KOPT-K1 (cell line): ENCODE results near the gene MANEAL.

Source experiments
- H3K27ac ChIP-seq: fragments of 200-600 bp; sonication (generic); 2 replicates; pipeline ENCODE4 v1.5.1; 2016; ENCODE audit warnings: antibody characterized with exemption, mild to moderate bottlenecking, low read depth, low read length; ENCODE audit not compliant: poor library complexity, severe bottlenecking
- H3K36me3 ChIP-seq: fragments of 200-600 bp; sonication (generic); 2 replicates; pipeline ENCODE4 v1.5.1; 2017; ENCODE audit warnings: antibody characterized with exemption, mild to moderate bottlenecking, low read length, moderate library complexity; ENCODE audit not compliant: insufficient read depth
- H3K9me3 ChIP-seq: fragments of 200-600 bp; sonication (generic); 2 replicates; pipeline ENCODE4 v1.5.1; 2017; ENCODE audit warnings: antibody characterized with exemption, low read length, mild to moderate bottlenecking; ENCODE audit not compliant: insufficient read depth, poor library complexity, severe bottlenecking

The MANEAL gene

DNA sequence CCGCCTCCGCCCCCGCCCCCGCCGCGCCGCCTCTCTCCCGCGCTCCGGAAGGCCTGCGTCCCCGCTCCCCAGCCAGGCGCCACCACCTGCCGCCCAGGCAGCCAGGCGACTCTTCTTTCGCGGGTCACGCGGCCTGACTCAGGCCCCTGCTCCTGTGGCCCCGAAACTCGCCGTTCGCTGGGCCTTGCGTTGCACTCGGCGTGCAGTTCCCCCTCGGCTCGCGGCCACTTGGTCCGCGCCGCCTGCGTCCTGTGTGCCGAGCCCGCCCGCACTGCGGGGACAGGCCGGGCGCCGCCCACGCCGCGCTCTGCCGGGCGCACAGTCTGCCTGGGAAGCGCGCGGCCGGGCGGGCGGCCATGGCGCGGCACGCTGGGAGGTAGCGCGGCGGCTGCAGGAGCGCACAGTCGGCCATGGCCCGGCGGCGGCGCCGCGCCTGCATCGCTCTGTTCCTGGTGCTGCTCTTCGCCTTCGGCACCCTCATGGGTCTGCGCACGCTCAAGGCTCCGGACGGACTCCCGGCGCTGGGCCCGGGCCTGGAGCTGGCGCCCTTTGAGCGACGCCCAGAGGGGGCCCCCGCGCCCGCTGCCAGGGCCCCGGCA lies at the start of gene MANEAL:
Gene MANEAL, plus strand, starts transcription at position 75 of the 599 bp plus-strand sequence. Its CDS starts 336 bp downstream, at position 411.
- Histone ChIP-seq H3K9me3 (no peaks in the 10 kb centered on the region), H3K27ac (peak within 1 kb of the TSS; percentile 56), H3K36me3 (peaks cover 25% of the 10 kb centered on the region; the same call in 1 of the 2 replicates)

- H3K9me3 ChIP-seq, result peaks cover 7% of the 10 kb centered on the region
- H3K36me3 ChIP-seq, result no peaks in the 10 kb centered on the region
- no peak overlapping the region for H3K27ac ChIP-seq
These were observed 46.8 kb upstream of the MANEAL start for GRCh38 chr1:37746806-37747205.

- Histone ChIP-seq H3K27ac (no peak overlapping the region), H3K36me3 (no peaks in the 10 kb centered on the region), H3K9me3 (peaks cover 7% of the 10 kb centered on the region)
These were observed 45.1 kb upstream of the MANEAL start for GRCh38 chr1:37748565-37748964.

DNA sequence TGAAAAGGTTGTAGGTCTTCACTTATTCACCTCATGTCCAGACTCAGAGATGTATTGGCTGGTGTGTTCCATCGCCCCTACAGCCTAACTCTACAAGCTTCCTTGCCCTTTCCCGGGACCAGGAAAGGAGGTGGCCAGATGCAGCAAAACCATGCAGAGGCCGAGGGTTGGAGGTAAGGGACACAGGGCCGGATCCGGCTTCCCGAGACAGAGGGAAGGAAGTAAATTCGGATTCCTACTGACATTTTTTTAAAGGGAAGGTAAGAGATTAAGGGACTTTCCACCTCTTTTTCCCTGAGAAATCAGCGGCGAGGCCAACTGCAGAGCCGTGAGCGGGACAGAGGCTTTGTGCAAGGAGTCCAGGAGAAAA lies 41.4 kb upstream of the MANEAL start:
- H3K36me3 ChIP-seq, result no peaks in the 10 kb centered on the region
- H3K9me3 ChIP-seq, result peaks cover under 1% of the 10 kb centered on the region
- no peak overlapping the region for H3K27ac ChIP-seq

- Histone ChIP-seq H3K9me3 (peaks cover 4% of the 10 kb centered on the region), H3K27ac (no peak overlapping the region), H3K36me3 (no peaks in the 10 kb centered on the region)
These were observed 40.8 kb upstream of the MANEAL start for GRCh38 chr1:37752583-37753471.

GRCh38 chr1:37753473-37754321 lies 40.0 kb upstream of the MANEAL start:
- Histone ChIP-seq H3K36me3 (no peaks in the 10 kb centered on the region), H3K9me3 (peaks cover 4% of the 10 kb centered on the region), H3K27ac (no peak overlapping the region)

GRCh38 chr1:37755290-37755689 lies 38.4 kb upstream of the MANEAL start:
- no peak overlapping the region for H3K27ac ChIP-seq
- H3K9me3 ChIP-seq, result peaks cover 4% of the 10 kb centered on the region
- no peaks in the 10 kb centered on the region for H3K36me3 ChIP-seq

GRCh38 chr1:37755951-37756560 lies 37.6 kb upstream of the MANEAL start:
- Histone ChIP-seq H3K27ac (no peak overlapping the region), H3K36me3 (no peaks in the 10 kb centered on the region), H3K9me3 (peaks cover 4% of the 10 kb centered on the region)

GRCh38 chr1:37759451-37759850 lies 34.2 kb upstream of the MANEAL start:
- H3K36me3 ChIP-seq, result no peaks in the 10 kb centered on the region
- no peak overlapping the region for H3K27ac ChIP-seq
- H3K9me3 ChIP-seq, result peaks cover 4% of the 10 kb centered on the region

DNA sequence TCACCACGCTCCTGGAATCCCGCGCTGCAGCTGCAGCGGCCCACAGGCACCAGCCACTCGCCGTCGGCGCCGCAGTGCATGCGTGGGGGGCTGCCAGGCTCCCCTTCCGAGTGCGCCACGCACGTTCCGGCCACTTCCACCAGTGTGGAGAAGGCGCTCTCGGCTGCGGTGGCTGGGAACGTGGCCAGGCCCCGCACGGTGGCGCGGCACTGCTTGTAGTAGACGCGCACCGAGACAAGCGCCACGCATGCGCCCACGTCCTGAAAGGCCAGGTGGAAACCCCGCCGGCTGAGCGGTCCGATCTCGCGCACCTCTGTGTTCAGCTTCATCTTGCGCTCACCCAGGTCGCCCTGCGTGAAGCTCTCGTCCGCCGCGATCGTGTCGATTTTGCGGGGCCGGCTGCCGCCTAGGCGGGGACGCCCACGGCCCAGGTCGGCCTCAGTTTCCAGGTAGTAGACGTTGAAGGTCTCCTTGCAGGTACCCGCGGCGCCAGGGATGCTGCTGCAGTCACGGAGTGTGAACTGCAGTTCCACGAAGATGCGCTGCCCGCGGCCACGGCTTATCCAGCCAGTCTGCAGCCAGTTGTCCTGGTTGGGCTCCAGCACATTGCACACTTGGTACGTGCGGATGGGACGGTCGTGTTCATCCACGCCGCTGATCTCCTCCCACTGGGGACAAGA lies 32.1 kb upstream of the MANEAL start:
- Histone ChIP-seq H3K9me3 (peaks cover 4% of the 10 kb centered on the region), H3K27ac (no peak overlapping the region), H3K36me3 (no peaks in the 10 kb centered on the region)

DNA sequence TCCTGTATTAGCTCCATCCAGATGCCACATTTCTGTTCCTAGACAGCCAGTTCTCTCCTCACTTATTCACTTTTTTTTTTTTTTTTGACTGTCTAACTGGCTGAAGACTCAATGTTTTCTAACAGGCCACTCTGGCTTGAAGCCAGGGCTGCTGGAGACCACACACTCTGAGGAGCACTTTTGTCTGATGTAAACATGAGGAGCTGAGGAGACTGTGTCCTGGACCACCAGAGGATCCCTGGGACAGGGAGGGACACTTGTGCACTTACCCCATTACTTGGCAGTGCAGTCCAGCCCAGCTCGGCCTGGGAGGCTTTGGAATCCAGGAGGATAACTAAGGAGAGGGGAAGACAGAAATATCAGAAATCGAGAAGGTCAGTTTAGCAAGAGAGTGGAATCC lies 31.1 kb upstream of the MANEAL start:
- H3K9me3 ChIP-seq, result peaks cover under 1% of the 10 kb centered on the region
- no peaks in the 10 kb centered on the region for H3K36me3 ChIP-seq
- no peak overlapping the region for H3K27ac ChIP-seq

DNA sequence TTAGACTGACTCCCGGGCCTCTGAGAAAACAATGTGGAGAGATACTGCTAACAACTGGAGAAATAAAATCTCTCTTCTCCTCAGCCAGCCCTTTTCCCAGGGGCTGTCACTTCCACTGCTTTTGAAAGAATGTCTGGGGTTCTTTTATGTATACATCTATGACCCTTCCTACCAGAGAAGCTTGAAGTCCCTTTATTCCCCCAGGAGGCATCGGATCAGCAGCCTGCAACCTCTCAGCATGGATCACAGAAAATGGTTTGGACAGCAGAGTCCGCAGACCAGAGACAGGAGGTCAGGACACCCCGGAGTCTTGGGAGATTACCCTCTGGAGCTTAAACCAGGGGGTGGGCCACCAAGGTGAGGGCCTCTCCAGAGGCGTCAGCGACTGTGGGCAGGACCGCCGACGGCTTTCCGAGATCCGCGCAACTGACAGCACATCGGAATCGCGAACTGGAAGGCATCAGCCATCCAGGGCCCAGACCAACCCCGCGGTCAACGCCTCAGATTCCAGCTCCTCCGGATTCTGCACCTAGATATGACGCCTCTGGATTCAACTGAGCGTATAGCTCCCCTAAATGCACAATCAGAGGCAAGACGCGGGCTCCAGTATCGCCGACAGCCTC lies 29.7 kb upstream of the MANEAL start:
- Histone ChIP-seq H3K27ac (no peak overlapping the region), H3K9me3 (no peaks in the 10 kb centered on the region), H3K36me3 (no peaks in the 10 kb centered on the region)

DNA sequence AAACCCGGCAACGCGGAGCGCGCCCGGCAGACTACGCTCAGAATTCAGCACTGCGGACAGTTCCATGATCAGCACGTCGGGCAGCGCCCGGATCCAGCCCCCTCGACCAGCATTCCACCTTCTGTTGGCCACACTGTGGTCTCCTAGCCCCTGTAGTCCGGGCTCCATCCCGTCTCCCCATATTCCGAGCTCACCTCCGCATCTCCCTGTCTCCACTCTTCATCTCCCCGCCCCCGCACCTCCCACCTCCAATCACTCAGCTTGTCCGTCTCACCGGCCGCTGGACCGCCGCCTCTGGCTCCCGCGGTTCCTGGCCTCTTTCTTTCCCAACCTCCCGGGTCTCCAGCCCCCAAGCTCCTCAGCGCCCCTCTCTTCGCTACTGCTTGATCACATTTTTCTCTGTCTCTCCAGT lies 29.2 kb upstream of the MANEAL start:
- no peaks in the 10 kb centered on the region for H3K9me3 ChIP-seq
- no peaks in the 10 kb centered on the region for H3K36me3 ChIP-seq
- H3K27ac ChIP-seq, result no peak overlapping the region

GRCh38 chr1:37764888-37765441 lies 28.7 kb upstream of the MANEAL start, which contains the start of gene EPHA10:
Gene EPHA10, minus strand, starts transcription at chr1:37765120. Its CDS starts 54 bp downstream, at chr1:37765066.
- Histone ChIP-seq H3K36me3 (no peaks in the 10 kb centered on the region), H3K27ac (no peak within 1 kb of the TSS), H3K9me3 (no peaks in the 10 kb centered on the region)
